Mesenchymal stem cell (in vitro differentiated cells and primary cell): ENCODE data around the gene RNF112.

Experiments used
- DNase-seq: peaks from one replicate; pipeline ENCODE4 v3.0.0-alpha.2; 2013
- H2AFZ ChIP-seq: one replicate; pipeline ENCODE4 v1.6.1; 2013; ENCODE audit warnings: low read depth, mild to moderate bottlenecking, control low read depth, inconsistent platforms, low read length, moderate library complexity
- H2AK5ac ChIP-seq: 2 replicates; pipeline ENCODE4 v1.6.1; 2013; ENCODE audit warnings: low read length, moderate library complexity, mild to moderate bottlenecking, inconsistent platforms; ENCODE audit not compliant: severe bottlenecking
- H2BK120ac ChIP-seq: one replicate; pipeline ENCODE4 v1.6.1; 2013; ENCODE audit warnings: low read depth, mild to moderate bottlenecking, inconsistent platforms, low read length, moderate library complexity
- H2BK12ac ChIP-seq, 2 experiments: one replicate each; pipeline ENCODE4 v1.6.1; 2013; ENCODE audit warnings: inconsistent platforms in 2 of 2, low read length in 2 of 2, mild to moderate bottlenecking in 2 of 2, moderate library complexity in 2 of 2, control low read depth in 1 of 2
- H2BK15ac ChIP-seq: one replicate; pipeline ENCODE4 v1.6.1; 2013; ENCODE audit warnings: mild to moderate bottlenecking, low read depth, inconsistent platforms; ENCODE audit not compliant: poor library complexity, severe bottlenecking
- H2BK5ac ChIP-seq: 2 replicates; pipeline ENCODE4 v1.6.1; 2013; ENCODE audit warnings: low read depth, mild to moderate bottlenecking, low read length, control low read depth, inconsistent platforms; ENCODE audit not compliant: poor library complexity, severe bottlenecking
- H3K14ac ChIP-seq, 2 experiments: one replicate each; pipeline ENCODE4 v1.6.1; 2013; ENCODE audit warnings: inconsistent platforms in 2 of 2, low read length in 2 of 2, control low read depth in 1 of 2, mild to moderate bottlenecking in 1 of 2, moderate library complexity in 1 of 2
- H3K18ac ChIP-seq, 2 experiments: one replicate each; pipeline ENCODE4 v1.6.1; 2013; ENCODE audit warnings: inconsistent platforms in 2 of 2, low read length in 2 of 2, control low read depth in 1 of 2, low read depth in 1 of 2, mild to moderate bottlenecking in 1 of 2
- H3K23ac ChIP-seq, 2 experiments: one replicate each; pipeline ENCODE4 v1.6.1; 2013; ENCODE audit warnings: inconsistent platforms in 2 of 2, low read length in 2 of 2, mild to moderate bottlenecking in 2 of 2, moderate library complexity in 2 of 2, control low read depth in 1 of 2
- H3K27ac ChIP-seq: 2 replicates; pipeline ENCODE4 v1.5.1; 2013; ENCODE audit warnings: mild to moderate bottlenecking, moderate library complexity, low read length, control low read depth, inconsistent platforms; ENCODE audit not compliant: poor library complexity, severe bottlenecking
- H3K27me3 ChIP-seq, 2 experiments: 2 replicates each; pipeline versions ENCODE4 v1.6.1 to v1.7.0; 2013; ENCODE audit warnings: low read length in 2 of 2, mild to moderate bottlenecking in 2 of 2, moderate library complexity in 2 of 2, control low read depth in 1 of 2, inconsistent platforms in 1 of 2; ENCODE audit not compliant: control insufficient read depth in 1 of 2, insufficient read depth in 1 of 2
- H3K36me3 ChIP-seq, 2 experiments: 2 replicates each; pipeline versions ENCODE4 v1.6.1 to v1.7.0; 2013; ENCODE audit warnings: low read length in 2 of 2, control low read depth in 1 of 2, inconsistent platforms in 1 of 2, low read depth in 1 of 2, mild to moderate bottlenecking in 1 of 2; ENCODE audit not compliant: insufficient read depth in 2 of 2, control insufficient read depth in 1 of 2
- H3K4ac ChIP-seq, 2 experiments: one replicate each; pipeline ENCODE4 v1.6.1; 2013; ENCODE audit warnings: inconsistent platforms in 2 of 2, low read length in 2 of 2, mild to moderate bottlenecking in 2 of 2, moderate library complexity in 2 of 2, control low read depth in 1 of 2, low read depth in 1 of 2
- H3K4me1 ChIP-seq: 2 replicates; pipeline ENCODE4 v1.6.1; 2013; ENCODE audit warnings: low read depth, low read length, control low read depth; ENCODE audit not compliant: control insufficient read depth, insufficient read depth
- H3K4me2 ChIP-seq: 2 replicates; pipeline ENCODE4 v1.6.1; 2013; ENCODE audit warnings: low read length, mild to moderate bottlenecking, inconsistent platforms; ENCODE audit not compliant: poor library complexity, severe bottlenecking
- H3K4me3 ChIP-seq, 2 experiments: 2 replicates each; pipeline versions ENCODE4 v1.5.1 to v1.7.0; 2013; ENCODE audit warnings: low read length in 2 of 2, mild to moderate bottlenecking in 2 of 2, control low read depth in 1 of 2, low read depth in 1 of 2; ENCODE audit not compliant: insufficient read depth in 1 of 2
- H3K79me1 ChIP-seq: replicated peaks from 2 replicates; pipeline ENCODE4 v1.6.1; 2013; ENCODE audit warnings: mild to moderate bottlenecking, control low read depth, low read length, inconsistent platforms; ENCODE audit not compliant: poor library complexity, severe bottlenecking
- H3K9ac ChIP-seq: 2 replicates; pipeline ENCODE4 v1.7.0; 2013; ENCODE audit warnings: mild to moderate bottlenecking, low read length, moderate library complexity
- H3K9me3 ChIP-seq: 2 replicates; pipeline ENCODE4 v1.7.0; 2013; ENCODE audit warnings: mild to moderate bottlenecking, low read length; ENCODE audit not compliant: control insufficient read depth
- H4K8ac ChIP-seq: one replicate; pipeline ENCODE4 v1.6.1; 2013; ENCODE audit warnings: inconsistent platforms, mild to moderate bottlenecking, low read length, moderate library complexity
- H4K91ac ChIP-seq: one replicate; pipeline ENCODE4 v1.6.1; 2013; ENCODE audit warnings: mild to moderate bottlenecking, low read length, inconsistent platforms
- WGBS: methylation state at CpG from one replicate; pipeline ENCODE4 v1.1.7; 2013; ENCODE audit warnings: mixed read lengths; 5-methylcytosine and 5-hydroxymethylcytosine counted together

The RNF112 gene

GRCh38 chr17:19397556-19398041, 13.4 kb upstream of the RNF112 start:
- peak overlapping the region in 1 of 2 experiments; percentile 46 for H3K18ac ChIP-seq
- no peak for DNase-seq

GRCh38 chr17:19398301-19399181, 12.5 kb upstream of the RNF112 start:
- Histone ChIP-seq H4K8ac (peak overlapping the region; percentile 91), H3K4me3 (no peak overlapping the region), H3K27ac (no peak overlapping the region), H3K18ac (peak overlapping the region; percentile 61 to 89), H3K9me3 (no peaks in the 10 kb centered on the region), H3K4me2 (no peak overlapping the region), H3K4ac (peak overlapping the region in 1 of 2 experiments; percentile 79), H3K9ac (no peak overlapping the region), H3K14ac (no peak overlapping the region), H4K91ac (peak overlapping the region; percentile 97), H2BK12ac (peak overlapping the region; percentile 1 to 88), H2BK15ac (peak overlapping the region; percentile 67), H3K27me3 (peaks cover 0 to 3% of the 10 kb centered on the region in 2 experiments), H2BK5ac (no peak overlapping the region), H3K79me1 (no peaks in the 10 kb centered on the region), H2AFZ (no peak overlapping the region), H3K36me3 (no peaks in the 10 kb centered on the region), H2AK5ac (no peak overlapping the region), H3K23ac (no peak overlapping the region), H3K4me1 (peaks cover 2% of the 10 kb centered on the region), H2BK120ac (no peak overlapping the region)
- peak; percentile 35 for DNase-seq
- 54% methylated on average over 2 of the region's 2 CpGs for WGBS

More at GRCh38 chr17:19397556-19398041, 13.4 kb upstream of the RNF112 start:
- peak overlapping the region; percentile 45 to 61 for H2BK12ac ChIP-seq
- no peak overlapping the region for H3K4me3 ChIP-seq
- H3K4ac ChIP-seq: no peak overlapping the region
- H3K9ac ChIP-seq: no peak overlapping the region
- H3K4me2 ChIP-seq: no peak overlapping the region
- H3K27me3 ChIP-seq: peaks cover 0 to 7% of the 10 kb centered on the region in 2 experiments
- peak overlapping the region; percentile 55 for H4K8ac ChIP-seq
- no peak overlapping the region for H3K27ac ChIP-seq
- no peak overlapping the region for H2AFZ ChIP-seq
- no peak overlapping the region for H2AK5ac ChIP-seq
- H3K79me1 ChIP-seq: no peaks in the 10 kb centered on the region
- H3K9me3 ChIP-seq: no peaks in the 10 kb centered on the region
- 62% methylated on average over 6 of the region's 6 CpGs for WGBS
- peak overlapping the region; percentile 91 for H2BK120ac ChIP-seq
- no peak overlapping the region for H3K23ac ChIP-seq
- peaks cover 2% of the 10 kb centered on the region for H3K4me1 ChIP-seq
- H4K91ac ChIP-seq: peak overlapping the region; percentile 53
- H2BK15ac ChIP-seq: no peak overlapping the region
- H2BK5ac ChIP-seq: no peak overlapping the region
- H3K14ac ChIP-seq: peak overlapping the region in 1 of 2 experiments; percentile 35
- H3K36me3 ChIP-seq: no peaks in the 10 kb centered on the region

- H3K14ac ChIP-seq: no peak overlapping the region
- no peak overlapping the region for H3K4me2 ChIP-seq
- peak overlapping the region; percentile 3 to 23 for H2BK12ac ChIP-seq
- H2BK5ac ChIP-seq: no peak overlapping the region
- no peak overlapping the region for H4K8ac ChIP-seq
- no peak overlapping the region for H3K27ac ChIP-seq
- no peaks in the 10 kb centered on the region for H3K9me3 ChIP-seq
- H3K4me3 ChIP-seq: no peak overlapping the region
- no peaks in the 10 kb centered on the region for H3K79me1 ChIP-seq
- H2BK15ac ChIP-seq: no peak overlapping the region
- no peaks in the 10 kb centered on the region for H3K36me3 ChIP-seq
- DNase-seq: no peak
- H3K4ac ChIP-seq: no peak overlapping the region
- H2AFZ ChIP-seq: no peak overlapping the region
- H3K18ac ChIP-seq: peak overlapping the region in 1 of 2 experiments; percentile 1
- WGBS: 87% methylated on average over 3 of the region's 3 CpGs
- H3K27me3 ChIP-seq: no peaks in the 10 kb centered on the region
- H3K9ac ChIP-seq: no peak overlapping the region
- peak overlapping the region; percentile 1 for H4K91ac ChIP-seq
- peaks cover 2% of the 10 kb centered on the region for H3K4me1 ChIP-seq
- peak overlapping the region; percentile 29 for H2BK120ac ChIP-seq
- no peak overlapping the region for H2AK5ac ChIP-seq
- H3K23ac ChIP-seq: no peak overlapping the region
Observed at GRCh38 chr17:19399750-19400450, 11.1 kb upstream of the RNF112 start.
